NK-92 (cell line): ENCODE measurements around the gene F2.
"Not testable (repeated sequence)": the region's sequence is repeated elsewhere in the genome, so short reads cannot be mapped to it uniquely, and the experiment has no call there.

Experiments used
- DNase-seq: peaks from one replicate; lab custom pipeline; 2025; ENCODE audit not compliant: unreplicated experiment; lab: John Stamatoyannopoulos, UW

Gene F2

DNA sequence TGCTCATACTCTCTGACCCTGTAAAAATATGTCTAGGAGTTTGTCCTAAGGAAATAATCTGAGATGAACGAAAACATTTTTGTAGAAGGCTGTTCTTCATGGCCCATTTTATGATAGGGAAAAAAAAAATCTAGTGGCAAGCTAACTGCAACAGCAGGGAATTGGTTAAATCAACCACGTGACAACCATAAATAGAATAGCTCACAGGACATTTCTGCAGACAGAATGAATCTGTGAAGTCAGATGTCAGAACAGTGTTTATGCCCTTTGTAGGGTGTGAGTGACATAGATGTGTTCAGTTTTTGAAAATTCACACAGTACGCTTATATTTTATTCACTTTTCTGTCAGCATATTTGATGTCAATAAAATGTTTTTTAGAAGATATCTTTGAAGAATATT lies 34.6 kb upstream of the F2 start:
- DNase-seq, result no peak

DNA sequence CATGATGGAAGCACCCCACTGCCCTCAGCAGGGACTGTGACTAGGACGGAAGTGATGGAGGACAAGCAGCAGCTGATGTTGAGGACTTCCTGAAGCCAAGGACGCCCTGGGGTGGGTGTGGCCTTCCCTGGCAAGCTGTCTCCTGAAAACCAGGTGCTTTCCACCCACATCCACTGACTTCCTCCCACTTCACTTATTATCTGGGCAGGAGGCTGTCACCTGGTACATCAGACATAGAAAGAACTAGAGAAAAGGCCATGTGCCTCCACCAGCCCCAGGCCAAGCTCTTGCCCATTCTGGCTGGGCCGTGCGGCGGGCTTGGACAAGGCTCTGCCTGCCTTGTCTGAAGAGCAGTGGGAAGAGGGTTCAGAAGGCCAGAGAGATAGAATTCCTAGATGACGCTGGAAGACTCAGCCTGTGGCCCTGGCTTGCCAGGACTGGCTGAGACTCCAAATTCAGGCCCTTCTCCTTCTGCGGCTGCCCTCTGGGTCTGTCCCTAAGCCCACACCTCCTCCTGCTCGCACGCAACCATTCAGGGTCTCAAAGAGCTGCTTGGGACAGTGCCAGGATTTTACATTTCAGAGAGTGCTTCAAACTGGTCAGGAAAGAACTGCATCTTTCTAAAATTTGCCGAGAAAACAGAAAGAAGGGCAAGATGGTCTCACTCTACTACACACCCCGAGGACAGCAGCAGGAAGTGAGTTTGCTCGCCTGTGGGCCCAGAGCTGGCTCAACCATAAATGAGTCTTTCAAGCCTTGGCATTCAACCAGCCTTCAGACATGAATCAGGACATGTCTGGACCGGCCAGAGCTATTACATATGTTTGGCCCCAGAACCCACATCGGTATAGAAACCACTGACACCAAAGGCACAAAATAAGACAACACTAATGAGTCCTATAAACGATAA lies 31.9 kb upstream of the F2 start:
- DNase-seq, result no peak

DNA sequence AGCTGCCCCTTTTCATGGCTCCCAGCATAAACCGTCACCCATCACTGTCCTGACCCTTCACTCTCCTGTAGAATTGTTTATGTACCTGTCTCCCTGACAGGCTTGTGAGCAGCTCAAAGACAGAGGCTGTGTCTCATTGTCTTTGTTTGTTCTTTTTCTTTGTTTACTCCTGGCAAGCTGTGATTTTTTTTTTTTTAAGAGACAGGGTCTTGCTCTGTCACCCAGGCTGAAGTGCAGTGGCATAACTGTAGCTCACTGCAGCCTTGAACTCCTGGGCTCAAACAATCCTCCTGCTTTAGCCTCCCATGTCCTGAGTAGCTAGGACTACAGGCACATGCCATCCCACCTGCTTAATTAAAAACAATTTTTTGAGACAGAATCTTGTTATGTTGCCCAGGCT lies 28.3 kb upstream of the F2 start:
- no peak for DNase-seq

DNA sequence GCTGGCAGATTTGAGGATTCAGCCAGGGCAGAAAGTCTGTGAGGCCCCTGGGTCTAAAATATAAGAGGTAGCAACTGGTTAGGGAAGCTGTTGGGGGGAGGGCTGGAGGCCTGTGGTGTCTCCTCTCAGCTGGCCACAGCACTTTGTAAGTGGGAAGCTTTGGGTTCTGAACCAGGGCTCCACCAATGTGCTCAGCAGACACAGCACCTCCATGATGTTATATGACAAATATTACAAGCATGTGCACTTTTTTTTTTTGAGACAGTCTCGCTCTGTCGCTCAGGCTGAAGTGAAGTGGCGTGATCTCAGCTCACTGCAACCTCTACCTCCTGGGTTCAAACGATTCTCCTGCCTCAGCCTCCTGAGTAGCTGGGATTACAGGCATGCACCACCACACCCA lies 26.6 kb upstream of the F2 start:
- no peak for DNase-seq

GRCh38 chr11:46693597-46694012 lies 25.4 kb upstream of the F2 start:
- no peak for DNase-seq

DNA sequence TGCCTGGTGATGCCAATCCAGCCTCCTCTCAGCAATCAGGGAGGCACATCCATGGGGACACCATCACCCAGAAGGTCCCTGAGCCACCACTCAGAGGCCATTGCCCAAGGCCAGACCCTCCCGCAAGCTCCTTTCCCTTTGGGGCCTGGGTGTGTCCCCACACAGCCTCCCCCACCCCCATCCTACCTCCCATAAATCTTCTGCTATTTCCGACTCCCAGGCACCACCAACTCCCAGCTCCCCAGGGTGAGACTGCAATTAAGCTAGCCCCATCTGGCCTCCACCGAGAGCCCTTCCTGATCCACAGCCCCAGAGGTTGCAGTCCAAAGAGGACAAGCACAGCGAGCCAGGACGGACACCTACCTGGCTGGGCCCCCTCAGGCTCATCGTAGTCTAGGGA lies 24.9 kb upstream of the F2 start:
- DNase-seq, result no peak

- no peak for DNase-seq
These were observed 24.4 kb upstream of the F2 start for GRCh38 chr11:46694607-46695006.

GRCh38 chr11:46695345-46696211 lies 23.4 kb upstream of the F2 start:
- no peak for DNase-seq

- no peak for DNase-seq
These were observed 22.8 kb upstream of the F2 start for GRCh38 chr11:46696212-46696558.

DNA sequence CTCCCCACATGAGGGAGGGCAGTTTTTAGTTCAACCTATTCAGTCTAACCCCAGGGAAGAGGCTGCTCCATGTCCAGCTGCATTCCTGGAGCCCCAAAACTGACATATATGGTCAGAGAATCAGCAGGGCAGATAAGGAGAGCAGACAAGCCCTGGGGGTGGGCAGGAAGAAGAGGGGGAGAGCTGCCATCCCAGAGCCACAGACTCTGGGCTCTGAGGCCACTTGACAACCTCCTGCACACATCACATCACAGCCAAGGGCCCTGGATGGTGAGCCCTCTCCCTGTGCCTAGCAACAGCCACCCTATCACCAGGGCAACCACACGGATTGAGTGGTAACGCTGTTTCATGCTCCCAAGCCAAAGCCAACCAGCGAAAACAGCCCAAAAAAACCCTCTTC lies 21.7 kb upstream of the F2 start:
- DNase-seq, result no peak

- DNase-seq, result no peak
These were observed 21.3 kb upstream of the F2 start for GRCh38 chr11:46697723-46698122.

GRCh38 chr11:46698597-46698996 lies 20.4 kb upstream of the F2 start:
- no peak for DNase-seq

DNA sequence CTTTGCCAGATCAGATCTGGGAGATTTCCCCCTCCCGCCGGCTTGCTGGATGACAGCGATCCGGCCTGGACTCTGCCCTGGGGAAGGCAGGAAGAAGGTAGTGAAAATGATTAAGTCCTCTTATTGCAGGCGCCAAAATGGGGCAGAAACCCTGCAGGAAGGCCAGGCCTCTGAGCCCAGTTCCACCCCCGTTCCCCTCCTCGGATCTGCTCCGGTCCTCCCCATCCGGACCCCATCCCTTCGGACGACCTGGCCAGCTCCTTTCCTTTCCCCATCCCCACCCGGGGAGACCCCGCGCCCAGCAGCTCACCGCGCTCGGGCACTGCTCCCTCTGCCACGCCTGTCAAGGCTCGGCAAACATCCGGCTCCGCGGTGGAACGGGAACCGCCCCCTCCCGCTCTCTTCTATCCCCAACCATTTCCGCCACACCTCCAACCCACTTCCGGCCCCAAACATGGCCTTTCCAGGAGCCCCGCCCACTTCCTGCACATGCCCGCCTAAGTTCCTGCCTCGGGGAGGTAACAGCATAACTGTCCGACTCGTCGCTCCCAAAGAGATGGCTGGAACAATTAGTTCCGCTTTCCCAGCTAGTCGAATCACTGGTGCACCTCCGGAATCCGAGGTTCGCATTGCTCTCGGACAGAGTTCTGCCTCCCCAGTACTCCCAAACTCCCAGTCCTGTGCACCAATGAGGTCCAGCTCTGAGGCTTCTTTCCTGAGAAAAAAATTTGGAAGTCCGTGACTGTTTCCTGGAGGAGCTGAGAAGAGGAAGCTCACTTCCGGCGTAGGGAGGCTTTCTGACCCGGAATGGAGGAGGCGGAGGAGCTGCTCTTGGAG lies 18.6 kb upstream of the F2 start, which contains the start of the genes ARHGAP1 and ZNF408:
Gene ARHGAP1, minus strand, starts transcription at position 379 of the 837 bp plus-strand sequence. CDS start 4,512 bp downstream, outside the sequence.
Gene ZNF408, plus strand, starts transcription at position 791 of the 837 bp plus-strand sequence. Its CDS starts 17 bp downstream, at position 808.
- peak; percentile 92 for DNase-seq

DNA sequence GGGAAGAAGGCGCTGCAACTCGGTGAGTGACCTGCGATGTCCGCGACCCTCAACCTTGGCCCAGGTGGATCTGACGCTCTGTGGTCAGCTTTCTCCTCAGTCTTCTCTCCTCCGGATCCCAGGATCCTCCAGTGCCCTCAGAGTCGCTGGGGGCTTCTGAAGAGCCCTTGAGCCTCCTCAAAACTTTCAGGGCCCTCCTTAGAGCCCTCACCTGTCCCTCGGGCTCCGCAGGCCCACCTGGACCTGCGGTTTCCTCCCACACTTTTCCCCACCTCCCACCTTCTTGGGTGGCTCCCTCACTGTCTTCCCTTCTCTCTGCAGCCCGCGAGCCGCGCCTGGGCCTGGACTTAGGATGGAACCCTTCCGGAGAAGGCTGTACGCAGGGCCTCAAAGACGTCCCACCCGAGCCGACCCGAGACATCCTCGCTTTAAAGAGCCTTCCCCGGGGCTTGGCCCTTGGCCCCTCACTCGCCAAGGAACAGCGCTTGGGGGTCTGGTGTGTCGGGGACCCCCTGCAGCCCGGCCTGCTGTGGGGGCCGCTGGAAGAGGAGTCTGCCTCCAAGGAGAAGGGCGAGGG lies 17.8 kb upstream of the F2 start:
- no peak for DNase-seq

DNA sequence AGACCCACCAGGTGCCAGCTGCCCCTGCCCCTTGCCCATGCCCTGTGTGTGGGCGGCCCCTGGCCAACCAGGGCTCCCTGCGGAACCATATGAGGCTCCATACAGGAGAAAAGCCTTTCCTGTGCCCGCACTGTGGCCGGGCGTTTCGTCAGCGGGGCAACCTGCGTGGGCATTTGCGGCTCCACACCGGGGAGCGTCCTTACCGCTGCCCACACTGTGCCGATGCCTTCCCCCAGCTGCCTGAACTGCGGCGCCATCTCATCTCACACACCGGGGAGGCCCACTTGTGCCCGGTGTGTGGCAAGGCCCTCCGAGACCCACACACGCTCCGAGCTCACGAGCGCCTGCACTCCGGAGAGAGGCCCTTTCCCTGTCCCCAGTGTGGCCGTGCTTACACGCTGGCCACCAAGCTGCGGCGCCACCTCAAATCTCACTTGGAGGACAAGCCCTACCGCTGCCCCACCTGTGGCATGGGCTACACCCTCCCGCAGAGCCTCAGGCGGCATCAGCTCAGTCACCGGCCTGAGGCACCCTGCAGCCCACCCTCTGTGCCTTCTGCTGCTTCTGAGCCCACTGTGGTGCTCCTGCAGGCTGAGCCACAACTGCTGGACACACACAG lies 13.8 kb upstream of the F2 start:
- DNase-seq, result no peak

GRCh38 chr11:46706886-46707285 lies 12.1 kb upstream of the F2 start:
- no peak for DNase-seq

DNA sequence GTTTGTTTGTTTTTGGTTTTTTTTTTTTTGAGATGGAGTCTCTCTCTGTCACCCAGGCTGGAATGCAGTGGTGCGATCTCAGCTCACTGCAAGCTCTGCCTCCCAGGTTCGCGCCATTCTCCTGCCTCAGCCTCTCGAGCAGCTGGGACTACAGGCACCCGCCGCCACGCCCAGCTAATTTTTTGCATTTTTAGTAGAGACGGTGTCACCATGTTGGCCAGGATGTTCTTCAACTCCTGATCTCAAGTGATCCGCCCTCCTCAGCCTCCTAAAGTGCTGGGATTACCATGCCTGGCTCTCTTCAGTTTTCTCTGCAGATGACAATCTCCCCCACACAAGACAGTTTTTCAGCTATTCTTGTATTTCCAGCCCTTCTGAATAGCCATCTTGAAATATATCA lies 9.7 kb upstream of the F2 start:
- not testable (repeated sequence) for DNase-seq

DNA sequence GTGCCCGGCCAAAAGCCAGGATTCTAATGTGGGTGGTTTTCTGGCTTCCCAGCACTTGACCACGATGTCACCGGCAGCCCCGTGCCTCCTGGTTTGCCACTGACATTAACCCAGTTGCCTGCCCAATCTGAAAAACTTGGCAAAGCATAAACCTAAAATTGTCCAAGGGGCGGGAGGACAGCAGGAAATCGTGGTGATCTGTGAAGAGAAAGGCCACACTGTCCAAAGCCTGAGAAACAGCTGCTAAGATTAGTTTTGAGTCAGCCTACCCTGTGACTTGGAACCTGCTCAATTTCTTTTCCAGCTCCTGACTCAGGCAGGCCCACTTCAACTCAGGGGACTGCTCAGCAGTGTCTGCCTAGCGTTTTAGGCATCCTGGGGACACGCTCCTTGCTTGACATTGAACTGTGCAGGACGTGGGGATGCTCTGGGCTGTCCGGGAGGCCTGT lies 8.2 kb upstream of the F2 start:
- no peak for DNase-seq

DNA sequence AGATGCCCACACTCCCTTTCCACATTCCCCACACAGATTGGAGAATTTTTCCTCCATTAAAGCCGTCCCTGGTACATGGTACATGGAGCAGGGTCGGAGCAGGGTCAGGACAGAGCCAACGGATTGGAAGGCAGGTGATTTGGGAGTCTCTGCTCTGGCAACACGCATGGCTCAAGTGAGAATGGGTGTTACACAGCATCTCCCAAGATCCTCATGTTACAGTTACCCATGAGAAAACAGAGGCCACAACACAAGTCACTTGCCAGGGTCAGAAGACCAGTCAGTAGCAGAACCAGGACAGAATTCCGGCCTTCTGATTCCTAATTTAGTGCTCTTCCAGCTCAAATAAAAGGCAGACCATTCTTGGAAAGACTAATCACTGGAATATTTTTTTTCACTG lies 7.7 kb upstream of the F2 start:
- DNase-seq, result no peak
